ENCODE measurements around the gene PRUNE2.

- no peak for TF ChIP-seq CTCF (IDR thresholded peaks at IDR 0.05)
- no peak for TF ChIP-seq POLR2A (IDR thresholded peaks at IDR 0.05)
Measured at GRCh38 chr9:76873056-76873792, 32.7 kb downstream of the PRUNE2 start.

All from lower leg skin (tissue), 3 donors.